Loucy (cell line): ENCODE measurements around the gene SIX6.

Experiments used
- H2AFZ ChIP-seq: fragments of 200-600 bp; sonication (generic); 2 replicates; pipeline ENCODE4 v1.6.0; 2016; ENCODE audit warnings: antibody characterized with exemption, mild to moderate bottlenecking, low read length, moderate library complexity
- H3F3A ChIP-seq: fragments of 200-600 bp; 2 replicates; pipeline ENCODE4 v1.6.0; 2016; ENCODE audit warnings: antibody characterized with exemption, low read depth, mild to moderate bottlenecking
- H3K27me3 ChIP-seq: fragments of 200-600 bp; sonication (generic); 2 replicates; pipeline ENCODE4 v1.6.1; 2014; ENCODE audit warnings: low read length, mild to moderate bottlenecking; ENCODE audit not compliant: insufficient read depth, poor library complexity, severe bottlenecking
- H3K36me3 ChIP-seq: fragments of 200-600 bp; sonication (generic); 2 replicates; pipeline ENCODE4 v1.6.1; 2016; ENCODE audit warnings: low read length; ENCODE audit not compliant: insufficient read depth
- H3K4me1 ChIP-seq: fragments of 200-600 bp; sonication (generic); 2 replicates; pipeline ENCODE4 v1.5.1; 2014; ENCODE audit warnings: low read length, mild to moderate bottlenecking; ENCODE audit not compliant: insufficient read depth, poor library complexity, severe bottlenecking
- H3K4me2 ChIP-seq: fragments of 200-600 bp; sonication (generic); 2 replicates; pipeline ENCODE4 v1.6.0; 2014; ENCODE audit warnings: antibody characterized with exemption, low read length, low read depth, mild to moderate bottlenecking; ENCODE audit not compliant: poor library complexity, severe bottlenecking
- H3K4me3 ChIP-seq: fragments of 200-600 bp; sonication (generic); 2 replicates; pipeline ENCODE4 v1.5.1; 2014; ENCODE audit warnings: low read length, mild to moderate bottlenecking, mixed read lengths; ENCODE audit not compliant: poor library complexity, severe bottlenecking
- H3K79me2 ChIP-seq: fragments of 200-600 bp; sonication (generic); 2 replicates; pipeline ENCODE4 v1.6.1; 2014; ENCODE audit warnings: low read length; ENCODE audit not compliant: insufficient read depth
- H3K9ac ChIP-seq: fragments of 200-600 bp; sonication (generic); 2 replicates; pipeline ENCODE4 v1.6.0; 2014; ENCODE audit warnings: mild to moderate bottlenecking, low read depth, low read length, moderate library complexity; ENCODE audit not compliant: poor library complexity, severe bottlenecking
- H3K9me2 ChIP-seq: fragments of 200-600 bp; sonication (generic); replicated peaks from 2 replicates; pipeline ENCODE4 v1.6.1; 2016; ENCODE audit warnings: low read depth, low read length, mixed read lengths
- H3K9me3 ChIP-seq: fragments of 200-600 bp; sonication (generic); 2 replicates; pipeline ENCODE4 v1.6.1; 2014; ENCODE audit warnings: mild to moderate bottlenecking, antibody characterized with exemption, low read length, low read depth; ENCODE audit not compliant: insufficient read depth
- H4K20me1 ChIP-seq: fragments of 200-600 bp; sonication (generic); 2 replicates; pipeline ENCODE4 v1.6.0; 2014; ENCODE audit warnings: antibody characterized with exemption, low read length, mild to moderate bottlenecking; ENCODE audit not compliant: insufficient read depth, poor library complexity, severe bottlenecking
- EZH2phosphoT487 ChIP-seq: fragments of 200-600 bp; IDR thresholded peaks from 2 replicates; pipeline ENCODE4 v1.6.1; 2018; ENCODE audit warnings: antibody characterized with exemption, mild to moderate bottlenecking, moderate library complexity, borderline replicate concordance
- TF ChIP-seq, protein P1 (sequence below): fragments of 200-600 bp; sonication (generic); conservative IDR thresholded peaks from 2 replicates; pipeline ENCODE4 v1.5.1; 2014; ENCODE audit warnings: mild to moderate bottlenecking, antibody characterized with exemption, low read length

SIX6 gene

DNA sequence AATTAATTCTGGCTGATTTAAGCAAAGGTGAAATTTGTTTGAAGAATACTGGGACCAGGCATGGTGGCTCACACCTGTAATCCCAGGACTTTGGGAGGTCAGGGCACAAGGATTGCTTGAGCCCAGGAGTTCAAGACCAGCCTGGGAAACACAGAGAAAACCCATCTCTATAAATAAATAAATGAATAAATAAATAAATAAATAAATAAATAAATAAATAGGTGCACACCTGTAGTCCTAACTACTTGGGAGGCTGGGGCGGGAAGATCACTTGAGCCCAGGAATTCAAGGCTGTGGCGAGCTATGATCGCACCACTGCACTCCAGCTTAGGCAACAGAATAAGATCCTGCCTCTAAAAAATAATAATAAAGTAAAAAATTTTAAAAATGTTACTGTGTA lies 18.7 kb upstream of the SIX6 start:
- no peaks in the 10 kb centered on the region for H3F3A ChIP-seq
- no peaks in the 10 kb centered on the region for H3K27me3 ChIP-seq
- H3K9me3 ChIP-seq: no peaks in the 10 kb centered on the region
- no peak overlapping the region for H3K4me2 ChIP-seq
- TF ChIP-seq EZH2phosphoT487: no peak
- TF ChIP-seq, protein P1, sequence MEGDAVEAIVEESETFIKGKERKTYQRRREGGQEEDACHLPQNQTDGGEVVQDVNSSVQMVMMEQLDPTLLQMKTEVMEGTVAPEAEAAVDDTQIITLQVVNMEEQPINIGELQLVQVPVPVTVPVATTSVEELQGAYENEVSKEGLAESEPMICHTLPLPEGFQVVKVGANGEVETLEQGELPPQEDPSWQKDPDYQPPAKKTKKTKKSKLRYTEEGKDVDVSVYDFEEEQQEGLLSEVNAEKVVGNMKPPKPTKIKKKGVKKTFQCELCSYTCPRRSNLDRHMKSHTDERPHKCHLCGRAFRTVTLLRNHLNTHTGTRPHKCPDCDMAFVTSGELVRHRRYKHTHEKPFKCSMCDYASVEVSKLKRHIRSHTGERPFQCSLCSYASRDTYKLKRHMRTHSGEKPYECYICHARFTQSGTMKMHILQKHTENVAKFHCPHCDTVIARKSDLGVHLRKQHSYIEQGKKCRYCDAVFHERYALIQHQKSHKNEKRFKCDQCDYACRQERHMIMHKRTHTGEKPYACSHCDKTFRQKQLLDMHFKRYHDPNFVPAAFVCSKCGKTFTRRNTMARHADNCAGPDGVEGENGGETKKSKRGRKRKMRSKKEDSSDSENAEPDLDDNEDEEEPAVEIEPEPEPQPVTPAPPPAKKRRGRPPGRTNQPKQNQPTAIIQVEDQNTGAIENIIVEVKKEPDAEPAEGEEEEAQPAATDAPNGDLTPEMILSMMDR: no peak
- H3K4me1 ChIP-seq: no peaks in the 10 kb centered on the region
- no peaks in the 10 kb centered on the region for H3K79me2 ChIP-seq
- no peaks in the 10 kb centered on the region for H3K36me3 ChIP-seq
- no peaks in the 10 kb centered on the region for H3K9me2 ChIP-seq
- H2AFZ ChIP-seq: no peak overlapping the region
- no peak overlapping the region for H3K9ac ChIP-seq
- H3K4me3 ChIP-seq: no peak overlapping the region
- H4K20me1 ChIP-seq: no peaks in the 10 kb centered on the region

DNA sequence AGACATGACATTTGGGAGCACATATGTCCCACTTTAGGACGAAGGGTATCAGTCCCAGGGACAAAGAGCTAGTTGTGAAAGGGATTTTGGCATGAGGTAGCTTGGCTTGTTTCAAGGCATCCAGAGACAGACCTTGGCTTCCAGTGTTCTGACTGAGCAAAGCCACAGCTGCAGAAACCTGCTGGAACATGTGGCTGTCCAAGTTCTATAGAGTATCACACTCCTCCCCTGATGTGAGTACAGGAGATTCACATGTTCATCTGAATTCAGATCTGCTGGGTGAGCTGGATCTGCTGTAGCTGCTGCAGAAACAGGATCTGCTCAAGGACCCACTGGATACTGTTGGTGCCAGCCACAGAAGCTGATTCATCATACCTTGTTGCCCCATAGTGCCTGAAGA lies 13.0 kb upstream of the SIX6 start:
- Histone ChIP-seq H3K27me3 (peaks cover 5% of the 10 kb centered on the region), H3K9me2 (no peaks in the 10 kb centered on the region), H4K20me1 (no peaks in the 10 kb centered on the region), H3K4me1 (no peaks in the 10 kb centered on the region), H3K36me3 (no peaks in the 10 kb centered on the region), H3F3A (no peaks in the 10 kb centered on the region), H3K4me2 (no peak overlapping the region), H3K9me3 (no peaks in the 10 kb centered on the region), H2AFZ (no peak overlapping the region), H3K4me3 (no peak overlapping the region), H3K9ac (no peak overlapping the region), H3K79me2 (no peaks in the 10 kb centered on the region)
- TF ChIP-seq, protein P1: no peak
- no peak for TF ChIP-seq EZH2phosphoT487

DNA sequence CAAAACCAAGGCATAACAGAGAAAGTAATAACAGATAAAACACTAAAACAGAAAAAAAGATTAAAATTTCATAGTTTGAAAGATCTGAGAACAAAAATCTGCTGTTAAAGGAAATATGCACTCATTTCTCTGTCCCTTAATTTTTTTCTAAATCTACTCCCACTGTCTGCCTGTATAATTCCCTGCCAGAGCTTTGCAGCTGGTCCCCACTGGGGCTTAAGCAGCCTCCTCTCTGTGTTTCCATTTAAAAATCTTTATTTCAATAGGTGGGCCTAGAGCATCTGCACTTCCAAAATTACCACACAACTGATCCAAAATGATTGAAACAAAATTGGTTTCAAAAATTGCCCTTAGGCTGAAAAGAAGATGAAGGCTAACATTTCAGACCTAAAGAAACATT lies 6.4 kb upstream of the SIX6 start:
- no peaks in the 10 kb centered on the region for H3K27me3 ChIP-seq
- H3K9ac ChIP-seq: no peak overlapping the region
- no peaks in the 10 kb centered on the region for H3F3A ChIP-seq
- no peak overlapping the region for H2AFZ ChIP-seq
- TF ChIP-seq, protein P1: no peak
- no peak for TF ChIP-seq EZH2phosphoT487
- H3K79me2 ChIP-seq: no peaks in the 10 kb centered on the region
- H3K36me3 ChIP-seq: no peaks in the 10 kb centered on the region
- no peak overlapping the region for H3K4me2 ChIP-seq
- H3K4me3 ChIP-seq: no peak overlapping the region
- H4K20me1 ChIP-seq: no peaks in the 10 kb centered on the region
- H3K4me1 ChIP-seq: no peaks in the 10 kb centered on the region
- H3K9me3 ChIP-seq: no peaks in the 10 kb centered on the region
- H3K9me2 ChIP-seq: no peaks in the 10 kb centered on the region
